Measurements from ENCODE around the gene KCNIP1. TPM values are rescaled to one million over a fixed set of nuclear protein-coding genes. Genes with fewer than 3 reads are reported as not detected.
A peak's percentile ranks its signal among the peaks of the same experiment; 100 is the strongest.

Gene KCNIP1
- polyA plus RNA-seq, 3 donors = not detected

DNA sequence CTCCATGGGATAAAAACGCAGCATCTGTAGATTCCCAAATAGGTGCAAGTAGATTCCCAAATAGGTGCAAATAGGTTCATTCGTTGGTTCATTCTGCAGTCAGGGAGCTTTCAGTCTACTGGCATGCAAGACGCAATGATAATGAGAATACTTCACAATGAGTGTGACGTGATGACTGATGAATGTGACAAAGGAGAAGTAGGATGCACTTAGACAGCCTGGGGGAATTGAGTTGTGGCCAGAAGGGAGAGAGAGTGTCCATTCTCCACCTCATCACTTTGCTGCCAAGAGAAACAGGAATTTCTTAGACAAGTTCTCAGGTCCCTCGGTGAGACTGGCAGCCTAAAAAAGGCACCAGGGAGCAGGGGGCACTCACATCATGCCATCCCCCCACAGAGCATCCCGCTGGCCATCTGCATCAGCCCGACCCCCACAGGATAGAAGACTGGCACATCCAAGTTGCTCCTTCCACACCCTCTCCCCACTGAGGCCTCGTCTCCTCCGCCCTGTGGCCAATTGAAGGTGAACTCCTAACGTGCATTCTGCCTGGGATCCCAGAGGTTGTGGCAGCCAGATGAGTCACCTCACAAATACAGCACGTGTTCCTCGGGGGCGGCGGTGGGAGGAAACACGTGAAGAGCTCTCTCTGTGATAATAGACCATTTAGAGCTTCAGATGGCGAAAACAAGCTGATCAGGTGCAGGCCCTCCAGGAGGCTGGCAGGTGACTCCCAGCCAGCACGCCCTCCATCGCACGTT, 19.9 kb upstream of the KCNIP1 start:
- Histone ChIP-seq H3K9ac (ENCODE audit: insufficient read depth, low read length, poor library complexity, severe bottlenecking) (peak overlapping the region; percentile 39), H3K27ac (ENCODE audit: low read depth in 1 of 2, low read length in 2 of 2) (peak overlapping the region; percentile 81 to 82), H3K4me1 (ENCODE audit: control insufficient read depth in 1 of 2, insufficient read depth in 2 of 2, low read length in 2 of 2) (peaks cover 36 to 39% of the 10 kb centered on the region in 2 donors), H3K79me2 (ENCODE audit: insufficient read depth, low read length) (no peaks in the 10 kb centered on the region), H3K9me3 (replicated peaks in 1 of 2; ENCODE audit: control insufficient read depth in 1 of 2, insufficient read depth in 1 of 2, low read length in 2 of 2) (no peaks in the 10 kb centered on the region), H3K27me3 (ENCODE audit: control insufficient read depth in 2 of 2, insufficient read depth in 2 of 2, low read length in 2 of 2) (no peaks in the 10 kb centered on the region), H2AFZ (ENCODE audit: insufficient read depth, low read depth, low read length, poor library complexity, severe bottlenecking) (no peak overlapping the region), H3K36me3 (replicated peaks in 1 of 2; ENCODE audit: control insufficient read depth in 1 of 2, insufficient read depth in 2 of 2, low read length in 2 of 2) (no peaks in the 10 kb centered on the region), H3K4me3 (replicated peaks in 1 of 3; ENCODE audit: low read depth in 2 of 3, low read length in 3 of 3) (peak overlapping the region in 1 of 3 experiments; percentile 50), H3K4me2 (replicated peaks; ENCODE audit: extremely low read depth, low read length, poor library complexity, severe bottlenecking) (peak overlapping the region; percentile 56), H4K20me1 (ENCODE audit: insufficient read depth, low read length) (no peaks in the 10 kb centered on the region)
- DNase-seq = peak; percentile 49 to 67 (median 54)
- Mint-ChIP-seq H3K9me3 (peaks cover 0 to 3% (median 0%) of the 10 kb centered on the region in 7 donors), H3K27ac (peak overlapping the region; percentile 89 to 99 (median 94)), H3K36me3 (no peaks in the 10 kb centered on the region), H3K4me1 (peaks cover 49% of the 10 kb centered on the region), H3K27me3 (ENCODE audit: low read depth in 3 of 3) (peaks cover 0 to 3% (median 0%) of the 10 kb centered on the region in 3 donors), H3K4me3 (peak overlapping the region in 1 of 2 donors; percentile 62)
- 85% methylated on average over 13 of the region's 19 CpGs for WGBS (ENCODE audit: insufficient coverage)
- intact Hi-C loops (cut with micrococcal nuclease) = no loop called here
- TF ChIP-seq, protein P1, sequence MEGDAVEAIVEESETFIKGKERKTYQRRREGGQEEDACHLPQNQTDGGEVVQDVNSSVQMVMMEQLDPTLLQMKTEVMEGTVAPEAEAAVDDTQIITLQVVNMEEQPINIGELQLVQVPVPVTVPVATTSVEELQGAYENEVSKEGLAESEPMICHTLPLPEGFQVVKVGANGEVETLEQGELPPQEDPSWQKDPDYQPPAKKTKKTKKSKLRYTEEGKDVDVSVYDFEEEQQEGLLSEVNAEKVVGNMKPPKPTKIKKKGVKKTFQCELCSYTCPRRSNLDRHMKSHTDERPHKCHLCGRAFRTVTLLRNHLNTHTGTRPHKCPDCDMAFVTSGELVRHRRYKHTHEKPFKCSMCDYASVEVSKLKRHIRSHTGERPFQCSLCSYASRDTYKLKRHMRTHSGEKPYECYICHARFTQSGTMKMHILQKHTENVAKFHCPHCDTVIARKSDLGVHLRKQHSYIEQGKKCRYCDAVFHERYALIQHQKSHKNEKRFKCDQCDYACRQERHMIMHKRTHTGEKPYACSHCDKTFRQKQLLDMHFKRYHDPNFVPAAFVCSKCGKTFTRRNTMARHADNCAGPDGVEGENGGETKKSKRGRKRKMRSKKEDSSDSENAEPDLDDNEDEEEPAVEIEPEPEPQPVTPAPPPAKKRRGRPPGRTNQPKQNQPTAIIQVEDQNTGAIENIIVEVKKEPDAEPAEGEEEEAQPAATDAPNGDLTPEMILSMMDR (IDR thresholded peaks at IDR 0.05) = no peak

DNA sequence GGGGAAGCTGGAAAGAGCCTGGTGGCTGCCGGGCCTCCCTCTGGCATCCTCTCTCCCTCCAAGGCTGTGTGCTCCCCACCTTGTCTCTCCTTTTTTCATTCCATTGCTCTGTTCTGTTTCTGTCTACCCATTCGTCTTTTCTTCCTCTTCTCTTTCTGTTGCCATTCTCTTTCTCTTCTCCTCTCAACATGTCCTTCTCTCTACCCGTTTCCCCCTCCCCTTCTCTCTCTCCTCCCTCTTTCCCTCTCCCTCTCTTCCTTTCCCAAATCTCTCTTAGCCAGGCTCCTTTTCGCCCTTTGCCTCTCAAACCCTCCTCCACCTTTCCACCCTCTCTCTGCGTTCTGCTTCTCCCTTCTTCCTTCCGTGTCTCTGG, 19.4 kb upstream of the KCNIP1 start:
- Histone ChIP-seq H4K20me1 (ENCODE audit: insufficient read depth, low read length) (no peaks in the 10 kb centered on the region), H3K9ac (ENCODE audit: insufficient read depth, low read length, poor library complexity, severe bottlenecking) (peak overlapping the region; percentile 39), H3K79me2 (ENCODE audit: insufficient read depth, low read length) (no peaks in the 10 kb centered on the region), H3K4me1 (ENCODE audit: control insufficient read depth in 1 of 2, insufficient read depth in 2 of 2, low read length in 2 of 2) (peaks cover 36 to 39% of the 10 kb centered on the region in 2 donors), H3K27me3 (ENCODE audit: control insufficient read depth in 2 of 2, insufficient read depth in 2 of 2, low read length in 2 of 2) (no peaks in the 10 kb centered on the region), H3K27ac (ENCODE audit: low read depth in 1 of 2, low read length in 2 of 2) (peak overlapping the region; percentile 81 to 82), H3K9me3 (replicated peaks in 1 of 2; ENCODE audit: control insufficient read depth in 1 of 2, insufficient read depth in 1 of 2, low read length in 2 of 2) (no peaks in the 10 kb centered on the region), H3K36me3 (replicated peaks in 1 of 2; ENCODE audit: control insufficient read depth in 1 of 2, insufficient read depth in 2 of 2, low read length in 2 of 2) (no peaks in the 10 kb centered on the region), H3K4me2 (replicated peaks; ENCODE audit: extremely low read depth, low read length, poor library complexity, severe bottlenecking) (peak overlapping the region; percentile 56), H2AFZ (ENCODE audit: insufficient read depth, low read depth, low read length, poor library complexity, severe bottlenecking) (peak overlapping the region; percentile 66), H3K4me3 (replicated peaks in 1 of 3; ENCODE audit: low read depth in 2 of 3, low read length in 3 of 3) (peak overlapping the region in 1 of 3 experiments; percentile 50)
- no peak for DNase-seq
- peaks cover 45% of the 10 kb centered on the region for H3K4me1 Mint-ChIP-seq
- peaks cover 0 to 3% (median 2%) of the 10 kb centered on the region in 3 donors for H3K27me3 Mint-ChIP-seq (ENCODE audit: low read depth in 3 of 3)
- 34% methylated on average over 6 of the region's 6 CpGs for WGBS (ENCODE audit: insufficient coverage)
- peak overlapping the region; percentile 52 to 62 for H3K4me3 Mint-ChIP-seq
- TF ChIP-seq, protein P1 (IDR thresholded peaks at IDR 0.05) = no peak
- peaks cover 0 to 3% (median 0%) of the 10 kb centered on the region in 7 donors for H3K9me3 Mint-ChIP-seq
- no peaks in the 10 kb centered on the region for H3K36me3 Mint-ChIP-seq
- peak overlapping the region; percentile 89 to 99 (median 94) for H3K27ac Mint-ChIP-seq
- intact Hi-C loops (cut with micrococcal nuclease) = no loop called here
